NB4 (cell line): ENCODE results near the gene CST6.
A peak's percentile ranks its signal among the peaks of the same experiment; 100 is the strongest.

Experiments used
- DNase-seq: peaks from one replicate; pipeline ENCODE4 v3.0.0; 2010; ENCODE audit warnings: low read depth
- H3K4me3 ChIP-seq: one replicate; pipeline ENCODE4 v1.5.1; 2011; ENCODE audit warnings: mild to moderate bottlenecking, low read depth, low read length, moderate library complexity
- CTCF ChIP-seq: IDR thresholded peaks from one replicate; pipeline ENCODE4 v1.5.1; 2012; ENCODE audit warnings: low read depth, low read length
- MAX ChIP-seq: IDR thresholded peaks from 2 replicates; pipeline ENCODE4 v1.6.1; 2011; ENCODE audit warnings: low read depth, low read length
- MYC ChIP-seq: IDR thresholded peaks from 2 replicates; pipeline ENCODE4 v1.6.1; 2011; ENCODE audit warnings: low read depth, low read length
- POLR2A ChIP-seq: IDR thresholded peaks from 2 replicates; pipeline ENCODE4 v1.6.1; 2011; ENCODE audit warnings: mild to moderate bottlenecking; ENCODE audit not compliant: insufficient read length; ENCODE audit errors: extremely low read depth

Gene CST6

GRCh38 chr11:66026017-66026529 lies 14.3 kb downstream of the CST6 start, which contains the start of gene CATSPER1:
Gene CATSPER1 (minus strand): TSS chr11:66026479. CDS start chr11:66026379, 100 bp downstream.
- DNase-seq = no peak
- TF ChIP-seq MAX (no peak), POLR2A (no peak), MYC (no peak), CTCF (no peak)

GRCh38 chr11:66032957-66033735 lies 21.3 kb downstream of the CST6 start:
- no peak overlapping the region for H3K4me3 ChIP-seq
- TF ChIP-seq MAX (no peak), POLR2A (no peak), CTCF (no peak), MYC (no peak)
- DNase-seq = no peak

More at GRCh38 chr11:66026017-66026529, 14.3 kb downstream of the CST6 start, which contains the start of gene CATSPER1:
- H3K4me3 ChIP-seq = no peak within 1 kb of the TSS

- TF ChIP-seq MYC (no peak), CTCF (no peak), MAX (no peak), POLR2A (no peak)
- DNase-seq = no peak
- no peak overlapping the region for H3K4me3 ChIP-seq
Measured at GRCh38 chr11:66035653-66036333, 24.0 kb downstream of the CST6 start.

- no peak overlapping the region for H3K4me3 ChIP-seq
- peak; percentile 74 for DNase-seq
- TF ChIP-seq MYC = no peak
- no peak for TF ChIP-seq MAX
- TF ChIP-seq POLR2A = no peak
- TF ChIP-seq CTCF = no peak
Measured at GRCh38 chr11:66036334-66036710, 24.5 kb downstream of the CST6 start.

- DNase-seq = no peak
- H3K4me3 ChIP-seq = no peak overlapping the region
- no peak for TF ChIP-seq CTCF
- TF ChIP-seq POLR2A = no peak
- TF ChIP-seq MYC = no peak
- no peak for TF ChIP-seq MAX
Measured at GRCh38 chr11:66037327-66037726, 25.5 kb downstream of the CST6 start.
